Upper lobe of right lung (tissue), 1 donor: ENCODE results near the gene TOMM6. TPM values are rescaled to one million over a fixed set of nuclear protein-coding genes. Genes with fewer than 3 reads are reported as not detected.

Experiments used
- ATAC-seq: fragments of 200-7000 bp; cut with Tn5 transposase; one replicate; pipeline ENCODE4 v1.9.1; 2020; ENCODE audit warnings: mild to moderate bottlenecking, moderate library complexity
- DNase-seq: peaks from one replicate; pipeline ENCODE4 v3.0.0-alpha.2; 2020
- H3K27ac ChIP-seq: fragments of 200-600 bp; one replicate; pipeline ENCODE4 v1.8.0; 2022
- H3K27me3 ChIP-seq: fragments of 200-600 bp; one replicate; pipeline ENCODE4 v1.8.0; 2022; ENCODE audit warnings: mild to moderate bottlenecking
- H3K36me3 ChIP-seq: fragments of 200-600 bp; one replicate; pipeline ENCODE4 v1.8.0; 2022
- H3K4me1 ChIP-seq: fragments of 200-600 bp; one replicate; pipeline ENCODE4 v1.8.0; 2022
- H3K4me3 ChIP-seq: fragments of 200-600 bp; one replicate; pipeline ENCODE4 v1.8.0; 2022; ENCODE audit warnings: mild to moderate bottlenecking
- H3K9me3 ChIP-seq: fragments of 200-600 bp; one replicate; pipeline ENCODE4 v1.8.0; 2022
- intact Hi-C: fragments of 100-400 bp; cut with DNase I; formaldehyde crosslinking; loops from one replicate; pipeline ENCODE4 v1.11.0; 2022
- total RNA-seq: library from RNA; stranded (reverse); fragmentation: NEBNext Ultra II Directional; extraction: Animal tissue kit (Norgen Biotek cat#: 25700); gene quantifications from one replicate; pipeline ENCODE4 v1.2.1, GENCODE V29; 2021
- TF ChIP-seq, protein P1 (sequence below): fragments of 200-600 bp; IDR thresholded peaks from one replicate; pipeline ENCODE4 v1.8.0; 2022; ENCODE audit warnings: antibody characterized with exemption
- donor health status: DM: no; HTN: yes; CAD: no; lungs with severe emphysema.

The TOMM6 gene
- total RNA-seq, 1 donor from 2014 or later, result 138 TPM

DNA sequence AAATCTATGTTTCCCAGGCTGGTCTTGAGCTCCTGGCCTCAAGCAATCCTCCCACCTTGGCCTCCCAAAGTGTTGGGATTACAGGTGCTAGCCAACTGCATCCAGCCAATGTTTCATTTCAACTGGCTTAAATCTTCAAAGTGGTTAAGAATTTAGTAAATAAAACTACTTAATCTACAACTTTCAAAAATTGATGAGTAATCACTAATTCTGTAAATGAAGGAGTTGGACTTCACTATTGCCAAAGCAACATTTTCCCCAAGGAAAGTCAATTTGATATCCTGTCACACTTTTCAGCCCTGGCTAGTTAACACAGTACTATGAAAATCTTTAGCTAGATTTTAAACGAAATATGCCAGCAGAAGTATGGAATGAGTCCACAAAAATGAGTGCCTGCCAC lies 3.8 kb downstream of the TOMM6 start:
- no peak overlapping the region for H3K4me3 ChIP-seq
- H3K9me3 ChIP-seq, result no peaks in the 10 kb centered on the region
- peaks cover 18% of the 10 kb centered on the region for H3K4me1 ChIP-seq
- H3K36me3 ChIP-seq, result peaks cover 54% of the 10 kb centered on the region
- H3K27me3 ChIP-seq, result no peaks in the 10 kb centered on the region
- intact Hi-C loops, result no loop called here
- no peak overlapping the region for H3K27ac ChIP-seq
- DNase-seq (no peak), ATAC-seq (no peak)
- TF ChIP-seq, protein P1, sequence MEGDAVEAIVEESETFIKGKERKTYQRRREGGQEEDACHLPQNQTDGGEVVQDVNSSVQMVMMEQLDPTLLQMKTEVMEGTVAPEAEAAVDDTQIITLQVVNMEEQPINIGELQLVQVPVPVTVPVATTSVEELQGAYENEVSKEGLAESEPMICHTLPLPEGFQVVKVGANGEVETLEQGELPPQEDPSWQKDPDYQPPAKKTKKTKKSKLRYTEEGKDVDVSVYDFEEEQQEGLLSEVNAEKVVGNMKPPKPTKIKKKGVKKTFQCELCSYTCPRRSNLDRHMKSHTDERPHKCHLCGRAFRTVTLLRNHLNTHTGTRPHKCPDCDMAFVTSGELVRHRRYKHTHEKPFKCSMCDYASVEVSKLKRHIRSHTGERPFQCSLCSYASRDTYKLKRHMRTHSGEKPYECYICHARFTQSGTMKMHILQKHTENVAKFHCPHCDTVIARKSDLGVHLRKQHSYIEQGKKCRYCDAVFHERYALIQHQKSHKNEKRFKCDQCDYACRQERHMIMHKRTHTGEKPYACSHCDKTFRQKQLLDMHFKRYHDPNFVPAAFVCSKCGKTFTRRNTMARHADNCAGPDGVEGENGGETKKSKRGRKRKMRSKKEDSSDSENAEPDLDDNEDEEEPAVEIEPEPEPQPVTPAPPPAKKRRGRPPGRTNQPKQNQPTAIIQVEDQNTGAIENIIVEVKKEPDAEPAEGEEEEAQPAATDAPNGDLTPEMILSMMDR, result no peak

GRCh38 chr6:41791984-41792383 lies 4.5 kb downstream of the TOMM6 start:
- intact Hi-C loops, result no loop called here
- no peak for DNase-seq

GRCh38 chr6:41796474-41796873 lies 9.0 kb downstream of the TOMM6 start:
- intact Hi-C loops, result no loop called here
- Histone ChIP-seq H3K36me3 (peaks cover 40% of the 10 kb centered on the region), H3K4me3 (no peak overlapping the region), H3K27me3 (no peaks in the 10 kb centered on the region), H3K27ac (no peak overlapping the region), H3K4me1 (no peaks in the 10 kb centered on the region), H3K9me3 (no peaks in the 10 kb centered on the region)
- TF ChIP-seq, protein P1, result no peak
- ATAC-seq, result no peak
- DNase-seq, result no peak

More at GRCh38 chr6:41791984-41792383, 4.5 kb downstream of the TOMM6 start:
- TF ChIP-seq, protein P1, result no peak
- peaks cover 18% of the 10 kb centered on the region for H3K4me1 ChIP-seq
- H3K27me3 ChIP-seq, result no peaks in the 10 kb centered on the region
- peaks cover 56% of the 10 kb centered on the region for H3K36me3 ChIP-seq
- no peak overlapping the region for H3K4me3 ChIP-seq
- H3K27ac ChIP-seq, result no peak overlapping the region
- no peak for ATAC-seq
- no peaks in the 10 kb centered on the region for H3K9me3 ChIP-seq

DNA sequence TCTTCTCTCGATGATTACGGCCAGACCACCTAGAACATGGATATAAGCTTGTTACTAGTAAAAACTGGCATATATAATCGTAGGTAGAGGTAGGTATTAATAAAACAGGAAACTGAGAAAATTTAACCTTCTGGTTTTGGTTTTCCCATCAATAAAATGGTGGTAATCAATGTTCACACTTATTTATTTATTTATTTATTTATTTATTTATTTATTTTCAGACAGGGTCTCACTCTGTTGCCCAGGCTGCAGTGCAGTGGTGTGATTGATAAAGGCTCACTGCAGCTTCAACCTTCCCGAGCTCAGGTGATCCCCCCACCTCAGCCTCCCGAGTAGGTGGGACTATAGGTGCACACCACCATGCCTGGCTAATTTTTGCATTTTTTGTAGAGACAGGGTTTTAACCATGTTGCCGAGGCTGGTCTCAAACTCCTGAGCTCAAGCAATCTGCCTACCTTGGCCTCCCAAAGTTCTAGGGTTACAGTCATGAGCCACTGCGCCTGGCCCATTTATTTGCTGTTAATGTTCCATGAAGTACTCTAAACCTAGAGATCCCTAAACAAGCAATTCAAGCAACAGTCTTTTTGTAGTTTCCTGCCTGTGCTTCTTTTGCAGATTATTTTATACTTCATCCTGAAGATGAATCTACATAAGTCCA lies 11.5 kb downstream of the TOMM6 start:
- TF ChIP-seq, protein P1, result no peak
- Histone ChIP-seq H3K27me3 (no peaks in the 10 kb centered on the region), H3K36me3 (peaks cover 28% of the 10 kb centered on the region)

DNA sequence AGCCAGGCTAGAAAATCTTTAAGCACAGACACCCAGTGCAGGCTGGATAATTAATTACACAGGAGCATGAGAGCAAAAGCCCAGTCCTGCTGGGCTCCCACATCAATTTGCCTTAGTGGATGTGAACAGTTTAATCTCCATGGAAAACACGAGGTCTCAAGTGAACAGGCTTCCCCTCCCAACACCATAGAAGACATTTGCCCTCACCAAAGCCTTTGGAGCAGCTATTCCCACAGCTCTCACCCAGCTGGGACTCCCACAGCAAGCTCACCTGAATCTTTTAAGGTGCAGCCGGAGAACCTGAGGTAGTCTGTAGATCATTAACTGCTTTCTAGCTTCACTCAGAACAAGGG lies 12.0 kb downstream of the TOMM6 start:
- TF ChIP-seq, protein P1, result no peak
- Histone ChIP-seq H3K4me3 (no peak overlapping the region), H3K27me3 (no peaks in the 10 kb centered on the region), H3K36me3 (peaks cover 26% of the 10 kb centered on the region), H3K4me1 (no peaks in the 10 kb centered on the region), H3K27ac (no peak overlapping the region), H3K9me3 (no peaks in the 10 kb centered on the region)
- DNase-seq (no peak), ATAC-seq (no peak)
- intact Hi-C loops, result no loop called here

More for the DNA sequence above, 11.5 kb downstream of the TOMM6 start:
- Histone ChIP-seq H3K9me3 (no peaks in the 10 kb centered on the region), H3K4me3 (no peak overlapping the region), H3K4me1 (no peaks in the 10 kb centered on the region), H3K27ac (no peak overlapping the region)
- intact Hi-C loops, result no loop called here
- no peak for ATAC-seq
- DNase-seq, result no peak

- intact Hi-C loops, result no loop called here
- Histone ChIP-seq H3K9me3 (no peaks in the 10 kb centered on the region), H3K4me1 (no peaks in the 10 kb centered on the region), H3K4me3 (no peak overlapping the region), H3K36me3 (peaks cover 11% of the 10 kb centered on the region), H3K27me3 (no peaks in the 10 kb centered on the region), H3K27ac (no peak overlapping the region)
- DNase-seq (no peak), ATAC-seq (no peak)
- TF ChIP-seq, protein P1, result no peak
Measured at GRCh38 chr6:41801380-41801779, 13.9 kb downstream of the TOMM6 start.
